NB4 (cell line): ENCODE data around the gene INPP5A.

Source experiments
- CTCF ChIP-seq: IDR thresholded peaks from one replicate; pipeline ENCODE4 v1.5.1; 2012; ENCODE audit warnings: low read depth, low read length
- POLR2A ChIP-seq: IDR thresholded peaks from 2 replicates; pipeline ENCODE4 v1.6.1; 2011; ENCODE audit warnings: mild to moderate bottlenecking; ENCODE audit not compliant: insufficient read length; ENCODE audit errors: extremely low read depth

GRCh38 chr10:132546567-132547420, 9.2 kb downstream of the INPP5A start:
- TF ChIP-seq POLR2A (no peak), CTCF (no peak)
